HepG2 (cell line): ENCODE results near the gene LATS1.

Source experiments
- CTCF ChIP-seq: sonication (generic); formaldehyde crosslinking; IDR thresholded peaks from 2 replicates; pipeline ENCODE4 v1.5.0; 2020; ENCODE audit warnings: mild to moderate bottlenecking, missing genetic modification reagents, moderate library complexity
- SMC3 ChIP-seq: IDR thresholded peaks from 2 replicates; pipeline ENCODE4 v1.6.1; 2011; ENCODE audit warnings: low read length, improper control_type of control experiment
- ZNF34 ChIP-seq: sonication (generic); formaldehyde crosslinking; IDR thresholded peaks from 2 replicates; pipeline ENCODE4 v1.4.0; 2020; ENCODE audit warnings: mild to moderate bottlenecking, missing genetic modification reagents, borderline replicate concordance
- ZNF552 ChIP-seq: sonication (generic); formaldehyde crosslinking; IDR thresholded peaks from 2 replicates; pipeline ENCODE4 v1.9.0; 2022; ENCODE audit warnings: missing genetic modification reagents, mild to moderate bottlenecking, borderline replicate concordance

GRCh38 chr6:149646599-149646998 is 71.3 kb downstream of the LATS1 start:
- TF ChIP-seq ZNF552 (CRISPR knock-in tag) (no peak), SMC3 (no peak), ZNF34 (CRISPR knock-in tag) (no peak), CTCF (CRISPR knock-in tag) (no peak)
